Fibroblast of skin of left biceps (primary cell): ENCODE data around the gene ZSCAN21.

Experiments used
- DNase-seq, 2 experiments: peaks; one replicate each; pipeline ENCODE4 v3.0.0-alpha.2; 2013; ENCODE audit warnings: low read depth in 2 of 2

The ZSCAN21 gene

DNA sequence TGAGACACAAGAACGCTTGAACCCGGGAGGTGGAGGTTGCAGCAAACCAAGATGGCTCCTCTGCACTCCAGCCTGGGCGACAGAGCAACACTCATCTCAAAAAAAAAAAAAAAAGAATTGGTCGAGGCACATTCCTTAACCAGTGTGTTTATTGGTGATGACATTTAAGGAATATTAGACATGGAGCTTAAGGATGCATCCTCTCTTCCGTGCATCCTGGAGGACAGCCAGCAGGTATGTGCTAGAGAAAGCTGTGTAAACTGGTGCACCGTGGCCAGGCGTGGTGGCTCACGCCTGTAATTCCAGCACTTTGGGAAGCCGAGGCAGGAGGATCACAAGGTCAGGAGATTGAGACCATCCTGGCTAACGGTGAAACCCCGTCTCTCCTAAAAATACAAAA, 22.4 kb upstream of the ZSCAN21 start:
- DNase-seq: no peak

DNA sequence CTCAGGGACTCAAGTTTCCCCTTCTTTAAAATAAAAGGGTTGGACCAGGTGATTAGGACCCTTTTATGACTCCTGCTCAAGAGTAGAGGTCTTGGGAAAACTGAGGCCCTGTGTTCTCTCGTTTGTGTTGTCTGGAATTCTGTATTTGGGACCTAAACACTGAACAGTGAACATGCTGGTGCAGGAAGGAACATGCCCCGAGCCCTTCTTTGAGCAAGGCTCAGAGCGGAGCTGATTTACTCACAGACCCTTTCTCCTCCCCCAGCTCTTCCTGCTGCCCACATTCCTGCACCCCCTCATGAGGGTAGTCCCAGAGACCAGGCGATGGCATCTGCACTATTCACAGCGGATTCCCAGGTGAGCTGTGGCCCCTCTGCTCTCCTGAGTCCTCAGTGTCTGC, 20.0 kb upstream of the ZSCAN21 start:
- no peak for DNase-seq

DNA sequence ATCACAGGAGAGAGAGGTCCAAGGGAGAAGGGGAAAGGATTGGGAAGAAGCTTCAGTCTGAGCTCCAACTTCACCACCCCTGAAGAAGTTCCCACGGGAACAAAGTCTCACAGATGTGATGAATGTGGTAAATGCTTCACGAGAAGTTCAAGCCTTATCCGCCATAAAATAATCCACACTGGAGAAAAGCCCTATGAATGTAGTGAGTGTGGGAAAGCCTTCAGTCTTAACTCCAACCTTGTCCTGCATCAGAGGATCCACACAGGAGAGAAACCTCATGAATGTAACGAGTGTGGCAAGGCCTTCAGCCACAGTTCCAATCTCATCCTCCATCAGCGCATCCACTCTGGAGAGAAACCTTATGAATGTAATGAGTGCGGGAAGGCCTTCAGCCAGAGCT, 16.0 kb upstream of the ZSCAN21 start:
- DNase-seq: no peak

GRCh38 chr7:100034871-100035510, 14.6 kb upstream of the ZSCAN21 start:
- no peak for DNase-seq

- DNase-seq: no peak
Measured at GRCh38 chr7:100035876-100036275, 13.7 kb upstream of the ZSCAN21 start.

- no peak for DNase-seq
Measured at GRCh38 chr7:100038326-100038725, 11.2 kb upstream of the ZSCAN21 start.

- no peak for DNase-seq
Measured at GRCh38 chr7:100040575-100040974, 9.0 kb upstream of the ZSCAN21 start.

- no peak for DNase-seq
Measured at GRCh38 chr7:100044718-100045117, 4.9 kb upstream of the ZSCAN21 start.

GRCh38 chr7:100048680-100049079, 894 bp upstream of the ZSCAN21 start:
- no peak for DNase-seq

DNA sequence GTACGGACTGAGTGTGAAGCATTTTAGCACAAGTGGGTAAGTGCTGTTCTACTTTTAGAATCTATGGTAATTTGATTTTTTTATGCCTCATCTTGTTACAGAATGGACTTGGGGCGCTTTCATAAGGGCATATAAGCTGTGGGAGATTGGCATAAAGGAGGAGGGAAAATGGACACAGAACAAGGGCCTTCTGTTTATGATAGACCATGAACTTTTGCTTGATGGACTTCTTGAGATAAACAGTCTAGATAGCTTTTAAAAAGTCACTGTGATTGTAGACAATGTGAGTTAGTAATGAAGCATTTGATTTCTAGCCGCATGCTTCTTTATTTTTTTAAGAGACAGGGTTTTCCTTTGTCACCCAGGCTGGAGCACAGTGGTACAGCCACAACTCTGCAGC, 2.0 kb downstream of the ZSCAN21 start:
- DNase-seq: no peak

DNA sequence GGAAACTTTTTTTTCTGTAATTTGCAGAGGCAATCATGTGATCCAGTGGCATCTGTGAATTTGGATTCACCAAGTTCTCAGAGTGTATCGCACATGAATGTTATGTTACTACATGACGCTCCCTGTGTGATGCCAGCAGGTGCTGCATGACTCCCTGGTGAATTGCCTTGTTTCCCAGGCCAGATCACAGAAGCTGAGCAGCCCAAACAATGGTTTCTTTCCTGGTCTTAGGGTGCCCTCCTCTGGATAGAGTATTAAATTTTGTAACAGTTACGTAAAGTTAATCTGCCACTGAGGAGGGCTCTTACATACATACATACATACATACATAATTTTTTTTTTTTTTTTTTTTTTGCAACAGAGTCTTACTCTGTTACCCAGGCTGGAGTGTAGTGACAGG, 3.6 kb downstream of the ZSCAN21 start:
- DNase-seq: no peak

DNA sequence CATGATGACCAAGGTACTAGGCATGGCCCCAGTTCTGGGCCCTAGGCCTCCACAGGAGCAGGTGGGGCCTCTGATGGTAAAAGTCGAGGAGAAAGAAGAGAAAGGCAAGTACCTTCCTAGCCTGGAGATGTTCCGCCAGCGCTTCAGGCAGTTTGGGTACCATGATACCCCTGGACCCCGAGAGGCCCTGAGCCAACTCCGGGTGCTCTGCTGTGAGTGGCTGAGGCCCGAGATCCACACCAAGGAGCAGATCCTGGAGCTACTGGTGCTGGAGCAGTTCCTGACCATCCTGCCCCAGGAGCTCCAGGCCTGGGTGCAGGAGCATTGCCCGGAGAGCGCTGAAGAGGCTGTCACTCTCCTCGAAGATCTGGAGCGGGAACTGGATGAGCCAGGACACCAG, 7.4 kb downstream of the ZSCAN21 start:
- DNase-seq: no peak

- DNase-seq: no peak
Measured at GRCh38 chr7:100059251-100059739, 9.7 kb downstream of the ZSCAN21 start.

DNA sequence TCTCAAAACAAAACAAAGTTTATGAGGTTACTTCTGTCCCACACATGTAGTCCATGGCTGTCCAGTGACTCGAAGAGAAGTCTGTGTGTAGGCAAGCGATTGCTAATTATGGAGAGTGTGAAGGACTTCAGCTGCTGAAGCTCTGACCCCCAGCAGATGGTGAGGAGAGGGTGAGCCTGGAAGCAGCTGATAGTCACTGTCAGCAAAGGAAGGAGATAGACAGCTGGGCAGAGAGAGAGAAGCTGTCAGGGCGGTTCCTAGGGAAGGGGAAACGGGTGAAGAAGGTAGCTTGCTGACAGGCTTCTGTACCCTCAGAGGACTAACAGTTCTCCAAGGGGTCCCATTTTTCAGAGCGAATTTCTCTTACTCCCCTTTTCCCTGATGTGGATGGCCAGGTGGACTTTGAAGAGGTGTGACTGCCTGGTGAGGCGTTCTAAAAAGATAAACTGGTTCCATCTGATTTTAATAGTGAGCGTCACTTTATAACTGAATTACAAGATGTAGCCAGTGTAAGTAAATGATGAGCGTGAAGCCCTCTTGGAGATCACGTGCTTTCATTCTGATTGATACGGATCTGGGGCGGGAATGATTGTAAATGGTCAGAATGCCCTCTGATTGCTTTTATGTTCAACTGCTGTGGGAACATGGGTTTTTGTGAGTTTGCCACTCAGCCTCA, 12.1 kb downstream of the ZSCAN21 start:
- no peak for DNase-seq

GRCh38 chr7:100063376-100063775, 13.8 kb downstream of the ZSCAN21 start:
- DNase-seq: no peak

GRCh38 chr7:100064162-100064561, 14.6 kb downstream of the ZSCAN21 start:
- DNase-seq: no peak

DNA sequence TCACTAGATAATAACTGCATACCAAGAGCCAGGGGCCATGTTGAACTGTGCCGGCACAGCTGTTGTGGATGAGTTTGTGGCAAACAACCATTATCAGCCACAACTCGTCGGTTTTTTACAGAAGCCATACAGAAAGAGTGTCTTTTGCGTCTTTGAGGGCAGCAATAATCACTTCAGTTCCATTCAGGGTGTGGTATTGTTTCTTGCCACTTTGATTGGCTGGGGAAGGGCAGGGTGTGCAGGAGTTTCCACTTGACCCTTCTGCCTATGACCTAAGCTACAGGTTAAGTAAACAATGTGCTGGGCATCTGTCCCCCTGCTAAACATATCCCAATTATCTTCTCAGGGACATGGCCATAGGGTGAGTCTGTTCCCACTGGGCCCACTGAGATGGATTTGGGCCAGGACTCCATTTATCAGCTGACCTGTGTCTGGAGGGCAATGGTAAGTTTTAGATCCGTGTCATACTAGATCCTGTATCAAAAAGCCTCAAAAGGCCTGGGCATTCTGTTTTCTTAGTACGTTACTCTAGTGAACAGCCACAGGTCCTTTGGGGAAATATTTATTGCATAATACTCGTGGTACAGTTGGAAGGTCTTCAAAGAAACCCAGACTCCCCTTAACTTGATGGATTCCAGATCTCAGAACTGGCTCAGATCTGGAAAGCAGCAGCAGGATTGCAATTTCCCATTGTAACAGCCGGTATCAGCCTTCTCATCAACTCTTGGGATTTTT, 16.0 kb downstream of the ZSCAN21 start:
- DNase-seq: peak; percentile 66 to 67

DNA sequence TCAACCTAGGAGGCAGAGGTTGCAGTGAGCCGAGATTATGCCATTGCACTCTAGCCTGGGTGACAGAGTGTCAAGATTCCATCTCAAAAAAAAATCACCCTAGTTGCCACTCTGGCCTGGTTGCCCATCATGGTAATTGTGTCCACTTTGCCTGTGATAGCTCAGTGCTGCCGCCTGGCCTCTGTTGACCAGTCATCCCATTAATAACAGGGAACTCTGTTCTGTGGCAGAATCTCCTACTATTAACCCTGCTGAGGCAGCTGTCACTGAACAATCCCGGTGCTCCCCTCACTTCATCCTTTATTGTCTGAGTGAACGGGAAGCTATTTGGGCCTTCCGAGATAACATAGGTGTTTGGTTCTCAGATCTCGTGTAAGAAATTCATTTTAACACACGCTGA, 17.4 kb downstream of the ZSCAN21 start:
- DNase-seq: no peak

- no peak for DNase-seq
Measured at GRCh38 chr7:100069991-100070390, 20.4 kb downstream of the ZSCAN21 start.

DNA sequence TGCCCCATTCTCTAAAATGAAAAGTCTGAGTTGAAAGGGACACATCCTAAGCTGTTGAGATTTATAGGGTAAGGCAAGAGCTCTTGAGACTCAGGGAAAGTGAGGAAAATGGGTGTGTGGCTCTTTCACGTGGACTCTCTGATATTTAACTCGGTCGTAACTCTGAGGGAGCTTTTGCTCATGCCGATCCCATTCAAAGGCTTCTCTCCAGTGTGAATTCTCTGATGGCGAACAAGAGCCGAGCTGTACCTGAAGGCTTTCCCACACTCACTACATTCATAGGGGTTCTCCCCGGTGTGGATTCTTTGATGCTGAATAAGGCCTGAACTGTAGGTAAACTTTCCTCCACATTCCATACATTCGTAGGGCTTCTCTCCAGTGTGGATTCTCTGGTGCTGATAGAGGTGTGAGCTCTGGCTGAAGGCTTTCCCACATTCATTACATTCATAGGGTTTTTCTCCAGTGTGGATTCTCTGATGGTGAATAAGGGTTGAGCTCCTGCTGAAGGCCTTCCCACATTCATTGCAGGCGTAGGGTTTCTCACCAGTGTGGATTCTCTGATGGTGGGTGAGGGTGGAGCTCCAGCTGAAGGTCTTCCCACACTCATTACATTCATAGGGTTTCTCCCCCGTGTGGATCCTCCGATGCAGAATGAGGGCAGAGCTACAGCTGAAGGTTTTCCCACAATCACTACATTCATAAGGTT, 21.6 kb downstream of the ZSCAN21 start:
- DNase-seq: no peak

GRCh38 chr7:100072462-100072861, 22.9 kb downstream of the ZSCAN21 start:
- DNase-seq: no peak

DNA sequence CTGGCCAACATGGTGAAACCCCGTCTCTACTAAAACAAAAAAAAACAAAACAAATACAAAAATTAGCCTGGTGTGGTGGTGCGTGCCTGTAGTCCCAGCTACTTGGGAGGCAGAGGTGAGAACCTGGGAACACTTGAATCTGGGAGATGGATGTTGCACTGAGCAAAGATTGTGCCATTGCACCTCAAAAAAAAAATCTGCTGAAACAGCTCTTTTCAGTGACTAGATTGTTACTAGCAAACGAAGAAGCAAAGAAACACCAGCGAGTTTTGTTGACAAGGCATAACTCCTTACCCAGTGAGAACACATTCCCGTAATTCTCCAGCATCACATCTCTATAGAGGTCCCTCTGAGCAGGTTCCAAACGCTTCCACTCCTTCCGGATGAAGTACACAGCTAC, 25.3 kb downstream of the ZSCAN21 start:
- DNase-seq: no peak
